ENCODE measurements around the gene TMEM92.
"Not testable (repeated sequence)": the region's sequence is repeated elsewhere in the genome, so short reads cannot be mapped to it uniquely, and the experiment has no call there.

TMEM92 gene

DNA sequence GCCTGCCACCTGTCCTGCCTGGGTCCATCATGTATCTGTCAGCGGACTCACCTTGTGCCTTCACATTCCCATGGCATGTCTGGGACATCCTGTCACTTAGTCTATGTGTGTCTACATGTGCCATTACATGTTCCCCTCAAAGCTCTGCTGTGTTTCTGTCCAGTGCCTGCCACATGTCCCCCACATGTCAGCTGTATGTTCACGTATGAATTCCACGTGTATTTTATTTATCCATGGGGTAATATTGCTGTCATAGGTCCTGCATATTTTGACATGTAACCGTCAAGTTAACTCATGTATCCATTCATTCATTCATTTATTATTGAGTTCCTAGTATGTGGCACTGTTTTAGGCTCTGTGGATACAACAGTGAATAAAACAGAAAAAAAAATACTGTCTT, 20.8 kb downstream of the TMEM92 start:
- Histone ChIP-seq H3K79me2 (ENCODE audit: low read length) (no peaks in the 10 kb centered on the region), H3K27ac (ENCODE audit: low read length) (no peak overlapping the region), H3K36me3 (replicated peaks; ENCODE audit: low read depth, low read length) (no peaks in the 10 kb centered on the region), H4K20me1 (ENCODE audit: insufficient read depth, low read length) (no peaks in the 10 kb centered on the region), H3K9me3 (ENCODE audit: insufficient read depth, low read length) (no peaks in the 10 kb centered on the region), H3K4me1 (ENCODE audit: low read length) (peaks cover 13% of the 10 kb centered on the region), H3K9ac (ENCODE audit: low read length) (no peak overlapping the region), H3K4me2 (ENCODE audit: low read length) (no peak overlapping the region), H3K27me3 (ENCODE audit: low read depth, low read length) (no peaks in the 10 kb centered on the region), H2AFZ (ENCODE audit: low read depth, low read length) (no peak overlapping the region), H3K4me3 (ENCODE audit: low read length) (no peak overlapping the region)
- TF ChIP-seq, protein P1, sequence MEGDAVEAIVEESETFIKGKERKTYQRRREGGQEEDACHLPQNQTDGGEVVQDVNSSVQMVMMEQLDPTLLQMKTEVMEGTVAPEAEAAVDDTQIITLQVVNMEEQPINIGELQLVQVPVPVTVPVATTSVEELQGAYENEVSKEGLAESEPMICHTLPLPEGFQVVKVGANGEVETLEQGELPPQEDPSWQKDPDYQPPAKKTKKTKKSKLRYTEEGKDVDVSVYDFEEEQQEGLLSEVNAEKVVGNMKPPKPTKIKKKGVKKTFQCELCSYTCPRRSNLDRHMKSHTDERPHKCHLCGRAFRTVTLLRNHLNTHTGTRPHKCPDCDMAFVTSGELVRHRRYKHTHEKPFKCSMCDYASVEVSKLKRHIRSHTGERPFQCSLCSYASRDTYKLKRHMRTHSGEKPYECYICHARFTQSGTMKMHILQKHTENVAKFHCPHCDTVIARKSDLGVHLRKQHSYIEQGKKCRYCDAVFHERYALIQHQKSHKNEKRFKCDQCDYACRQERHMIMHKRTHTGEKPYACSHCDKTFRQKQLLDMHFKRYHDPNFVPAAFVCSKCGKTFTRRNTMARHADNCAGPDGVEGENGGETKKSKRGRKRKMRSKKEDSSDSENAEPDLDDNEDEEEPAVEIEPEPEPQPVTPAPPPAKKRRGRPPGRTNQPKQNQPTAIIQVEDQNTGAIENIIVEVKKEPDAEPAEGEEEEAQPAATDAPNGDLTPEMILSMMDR (IDR thresholded peaks at IDR 0.05; ENCODE audit: low read depth, low read length): no peak
- TF ChIP-seq EZH2phosphoT487 (IDR thresholded peaks at IDR 0.05; ENCODE audit: low read depth): no peak

DNA sequence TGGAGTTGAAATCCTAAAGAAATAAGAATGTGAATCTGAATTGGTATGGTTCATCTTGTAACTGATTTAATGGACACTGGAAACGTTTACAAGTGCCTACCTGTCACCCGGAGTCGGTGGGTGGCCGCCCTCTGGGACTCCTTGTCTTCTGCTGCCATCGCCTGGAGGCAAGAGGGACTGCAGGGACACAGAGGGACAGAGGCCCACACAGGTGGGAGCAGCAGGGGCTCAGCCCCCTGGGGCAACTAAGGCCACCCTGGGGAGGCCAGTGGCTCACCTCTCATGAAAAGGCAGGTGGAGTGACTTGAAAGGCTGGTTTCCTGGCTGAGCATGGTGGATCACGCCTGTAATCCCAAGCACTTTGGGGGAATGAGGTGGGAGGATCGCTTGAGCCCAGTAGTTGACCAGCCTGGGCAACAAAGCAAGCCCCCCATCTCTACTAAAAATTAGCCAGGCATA, 23.2 kb downstream of the TMEM92 start:
- Histone ChIP-seq H3K27ac (ENCODE audit: low read length) (no peak overlapping the region), H3K4me1 (ENCODE audit: low read length) (peaks cover 2% of the 10 kb centered on the region; the same call in 1 of the 2 replicates), H3K79me2 (ENCODE audit: low read length) (no peaks in the 10 kb centered on the region), H2AFZ (ENCODE audit: low read depth, low read length) (no peak overlapping the region), H3K9me3 (ENCODE audit: insufficient read depth, low read length) (no peaks in the 10 kb centered on the region), H4K20me1 (ENCODE audit: insufficient read depth, low read length) (no peaks in the 10 kb centered on the region), H3K27me3 (ENCODE audit: low read depth, low read length) (no peaks in the 10 kb centered on the region), H3K36me3 (replicated peaks; ENCODE audit: low read depth, low read length) (no peaks in the 10 kb centered on the region), H3K4me3 (ENCODE audit: low read length) (no peak overlapping the region), H3K4me2 (ENCODE audit: low read length) (no peak overlapping the region), H3K9ac (ENCODE audit: low read length) (no peak overlapping the region)
- TF ChIP-seq EZH2phosphoT487 (IDR thresholded peaks at IDR 0.05; ENCODE audit: low read depth): no peak
- TF ChIP-seq, protein P1 (IDR thresholded peaks at IDR 0.05; ENCODE audit: low read depth, low read length): peak; percentile 86

DNA sequence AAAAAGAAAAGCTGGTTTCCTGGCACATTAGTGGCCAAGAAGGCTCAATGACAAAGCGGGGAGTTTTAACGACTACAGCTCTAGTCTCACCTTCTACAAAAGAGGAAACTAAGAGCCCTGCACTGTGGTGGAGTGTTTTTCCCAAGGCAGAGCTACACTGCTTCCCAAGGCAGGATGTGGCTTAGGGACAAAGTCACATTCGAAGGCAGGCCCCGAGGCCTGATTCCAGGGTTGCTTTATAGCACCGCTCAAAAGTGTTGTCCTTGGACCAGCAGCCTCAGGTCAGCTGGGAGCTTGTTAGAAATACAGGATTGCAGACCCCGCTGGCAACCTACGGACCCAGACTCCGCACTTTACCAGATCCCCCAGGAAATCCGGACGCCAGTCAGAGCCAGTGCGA, 23.8 kb downstream of the TMEM92 start:
- H3K9me3 ChIP-seq (ENCODE audit: insufficient read depth, low read length): no peaks in the 10 kb centered on the region
- no peak overlapping the region for H3K9ac ChIP-seq (ENCODE audit: low read length)
- no peaks in the 10 kb centered on the region for H3K36me3 ChIP-seq (replicated peaks; ENCODE audit: low read depth, low read length)
- TF ChIP-seq, protein P1 (IDR thresholded peaks at IDR 0.05; ENCODE audit: low read depth, low read length): no peak
- no peak for TF ChIP-seq EZH2phosphoT487 (IDR thresholded peaks at IDR 0.05; ENCODE audit: low read depth)
- no peaks in the 10 kb centered on the region for H3K27me3 ChIP-seq (ENCODE audit: low read depth, low read length)
- no peak overlapping the region for H2AFZ ChIP-seq (ENCODE audit: low read depth, low read length)
- H3K4me3 ChIP-seq (ENCODE audit: low read length): no peak overlapping the region
- H3K4me2 ChIP-seq (ENCODE audit: low read length): no peak overlapping the region
- no peaks in the 10 kb centered on the region for H4K20me1 ChIP-seq (ENCODE audit: insufficient read depth, low read length)
- H3K27ac ChIP-seq (ENCODE audit: low read length): no peak overlapping the region
- H3K79me2 ChIP-seq (ENCODE audit: low read length): no peaks in the 10 kb centered on the region
- peaks cover 2% of the 10 kb centered on the region; the same call in 1 of the 2 replicates for H3K4me1 ChIP-seq (ENCODE audit: low read length)

GRCh38 chr17:50299776-50300175, 25.5 kb downstream of the TMEM92 start:
- no peak overlapping the region for H3K4me3 ChIP-seq (ENCODE audit: low read length)

DNA sequence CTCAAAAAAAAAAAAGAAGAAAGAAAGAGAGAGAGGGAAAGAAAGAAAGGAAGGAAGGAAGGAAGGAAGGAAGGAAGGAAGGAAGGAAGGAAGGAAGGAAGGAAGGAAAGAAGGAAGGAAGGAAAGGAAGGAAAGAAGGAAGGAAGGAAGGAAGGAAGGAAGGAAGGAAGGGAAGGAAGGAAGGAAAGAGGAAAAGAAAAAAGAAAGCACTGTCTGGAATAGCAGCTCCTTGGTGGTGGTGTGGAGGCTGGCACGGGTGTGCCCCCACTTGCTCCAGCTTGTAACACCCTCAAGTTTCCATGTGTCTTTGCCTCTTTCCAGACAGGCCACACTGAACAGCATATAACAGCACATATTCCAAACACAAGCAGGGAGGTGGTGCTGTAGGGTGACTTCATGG, 26.6 kb downstream of the TMEM92 start:
- H3K27ac ChIP-seq (ENCODE audit: low read length); H3K9me3 ChIP-seq (ENCODE audit: insufficient read depth, low read length); H3K4me3 ChIP-seq (ENCODE audit: low read length); H3K9ac ChIP-seq (ENCODE audit: low read length); H3K4me1 ChIP-seq (ENCODE audit: low read length); H3K4me2 ChIP-seq (ENCODE audit: low read length); H3K79me2 ChIP-seq (ENCODE audit: low read length); H4K20me1 ChIP-seq (ENCODE audit: insufficient read depth, low read length); H3K36me3 ChIP-seq (replicated peaks; ENCODE audit: low read depth, low read length); H3K27me3 ChIP-seq (ENCODE audit: low read depth, low read length); H2AFZ ChIP-seq (ENCODE audit: low read depth, low read length): not testable (repeated sequence)

More at GRCh38 chr17:50299776-50300175, 25.5 kb downstream of the TMEM92 start:
- TF ChIP-seq EZH2phosphoT487 (IDR thresholded peaks at IDR 0.05; ENCODE audit: low read depth): no peak
- TF ChIP-seq, protein P1 (IDR thresholded peaks at IDR 0.05; ENCODE audit: low read depth, low read length): no peak
- no peaks in the 10 kb centered on the region for H3K79me2 ChIP-seq (ENCODE audit: low read length)
- H4K20me1 ChIP-seq (ENCODE audit: insufficient read depth, low read length): no peaks in the 10 kb centered on the region
- no peak overlapping the region for H3K4me2 ChIP-seq (ENCODE audit: low read length)
- no peak overlapping the region for H2AFZ ChIP-seq (ENCODE audit: low read depth, low read length)
- H3K9ac ChIP-seq (ENCODE audit: low read length): no peak overlapping the region
- H3K36me3 ChIP-seq (replicated peaks; ENCODE audit: low read depth, low read length): no peaks in the 10 kb centered on the region
- peaks cover 2% of the 10 kb centered on the region; the same call in 1 of the 2 replicates for H3K4me1 ChIP-seq (ENCODE audit: low read length)
- no peaks in the 10 kb centered on the region for H3K27me3 ChIP-seq (ENCODE audit: low read depth, low read length)
- H3K27ac ChIP-seq (ENCODE audit: low read length): no peak overlapping the region
- H3K9me3 ChIP-seq (ENCODE audit: insufficient read depth, low read length): no peaks in the 10 kb centered on the region

All from OCI-LY3 (cell line).